IMR-90 (cell line): Measurements from ENCODE around the gene GNB5. TPM values are rescaled to one million over a fixed set of nuclear protein-coding genes. Genes with fewer than 3 reads are reported as not detected.

Experiments
- ATAC-seq: fragments of 200-7000 bp; cut with Tn5 transposase; 2 replicates; pipeline ENCODE4 v1.9.1; 2020; ENCODE audit warnings: low read depth, mild to moderate bottlenecking, moderate library complexity
- BruUV-seq: library from RNA; stranded (reverse); fragments of 400-500 nt; replicated peaks from 2 replicates; lab custom pipeline; 2021; lab: Mats Ljungman, UMichigan
- CTCF ChIA-PET: fragments of 300-600 bp; formaldehyde crosslinking; extraction: SDS; loops from one replicate; lab custom pipeline; 2021; ENCODE audit warnings: antibody characterized with exemption; lab: Yijun Ruan, JAX
- POLR2A ChIA-PET: fragments of 300-600 bp; sonication (Branson Sonifier 250); formaldehyde crosslinking; loops from one replicate; lab custom pipeline; 2022; ENCODE audit warnings: antibody characterized with exemption; ENCODE audit not compliant: unreplicated experiment; lab: Charles Lee
- DNase-seq: peaks from one replicate; pipeline ENCODE4 v3.0.0; 2013
- H2AFZ ChIP-seq: replicated peaks from 2 replicates; pipeline ENCODE3; 2013; ENCODE audit warnings: low read length, mild to moderate bottlenecking; ENCODE audit not compliant: poor library complexity
- H2AK5ac ChIP-seq: 2 replicates; pipeline ENCODE4 v1.6.1; 2013; ENCODE audit warnings: low read depth, low read length, inconsistent platforms
- H2AK9ac ChIP-seq: replicated peaks from 2 replicates; pipeline ENCODE3; 2013; ENCODE audit warnings: mild to moderate bottlenecking, low read depth, low read length, moderate library complexity; ENCODE audit not compliant: poor library complexity
- H2BK120ac ChIP-seq: 2 replicates; pipeline ENCODE4 v1.6.1; 2013; ENCODE audit warnings: low read depth, low read length, inconsistent platforms
- H2BK15ac ChIP-seq: 3 replicates; pipeline ENCODE4 v1.6.1; 2013; ENCODE audit warnings: low read depth, low read length, inconsistent platforms
- H2BK20ac ChIP-seq: 2 replicates; pipeline ENCODE4 v1.6.1; 2013; ENCODE audit warnings: low read depth, mild to moderate bottlenecking, inconsistent platforms, low read length, moderate library complexity
- H2BK5ac ChIP-seq: 2 replicates; pipeline ENCODE4 v1.6.1; 2013; ENCODE audit warnings: mild to moderate bottlenecking, low read depth, low read length, inconsistent platforms; ENCODE audit not compliant: poor library complexity, severe bottlenecking
- H3K14ac ChIP-seq: replicated peaks from 2 replicates; pipeline ENCODE4 v1.6.1; 2013; ENCODE audit warnings: low read depth, low read length, inconsistent platforms
- H3K18ac ChIP-seq: 2 replicates; pipeline ENCODE4 v1.6.1; 2013; ENCODE audit warnings: low read depth, low read length, control low read depth
- H3K23ac ChIP-seq: 2 replicates; pipeline ENCODE4 v1.6.1; 2013; ENCODE audit warnings: low read depth, low read length, inconsistent platforms
- H3K27ac ChIP-seq: 2 replicates; pipeline ENCODE4 v1.5.1; 2013; ENCODE audit warnings: mild to moderate bottlenecking, control low read depth, low read length; ENCODE audit not compliant: insufficient read depth
- H3K27me3 ChIP-seq: 2 replicates; pipeline ENCODE4 v1.6.1; 2013; ENCODE audit warnings: low read length; ENCODE audit not compliant: control insufficient read depth, insufficient read depth
- H3K36me3 ChIP-seq: 2 replicates; pipeline ENCODE4 v1.6.1; 2013; ENCODE audit warnings: low read length, mixed read lengths; ENCODE audit not compliant: control insufficient read depth, insufficient read depth
- H3K4ac ChIP-seq: 2 replicates; pipeline ENCODE4 v1.6.1; 2013; ENCODE audit warnings: low read depth, low read length, inconsistent platforms
- H3K4me1 ChIP-seq: 2 replicates; pipeline ENCODE4 v1.6.1; 2013; ENCODE audit warnings: low read length, mixed read lengths; ENCODE audit not compliant: control insufficient read depth, insufficient read depth
- H3K4me2 ChIP-seq: 2 replicates; pipeline ENCODE4 v1.6.1; 2013; ENCODE audit warnings: low read depth, mild to moderate bottlenecking, control low read depth, low read length, moderate library complexity
- H3K4me3 ChIP-seq: 2 replicates; pipeline ENCODE4 v1.5.1; 2013; ENCODE audit warnings: low read depth, mild to moderate bottlenecking, control low read depth, low read length, moderate library complexity; ENCODE audit not compliant: insufficient read depth
- H3K56ac ChIP-seq: 2 replicates; pipeline ENCODE4 v1.6.1; 2013; ENCODE audit warnings: low read length, inconsistent platforms; ENCODE audit not compliant: insufficient read depth; ENCODE audit errors: extremely low read depth
- H3K79me1 ChIP-seq, 2 experiments: 2 replicates each; pipeline ENCODE4 v1.6.1; 2013; ENCODE audit warnings: low read length in 2 of 2, inconsistent platforms in 1 of 2, low read depth in 1 of 2
- H3K9ac ChIP-seq: 2 replicates; pipeline ENCODE4 v1.6.1; 2013; ENCODE audit warnings: low read depth, low read length, control low read depth
- H3K9me1 ChIP-seq: 2 replicates; pipeline ENCODE4 v1.6.1; 2013; ENCODE audit warnings: low read length, inconsistent platforms; ENCODE audit not compliant: insufficient read depth
- H3K9me3 ChIP-seq: 2 replicates; pipeline ENCODE4 v1.6.1; 2013; ENCODE audit warnings: low read length; ENCODE audit not compliant: control insufficient read depth, insufficient read depth
- H4K20me1 ChIP-seq: 2 replicates; pipeline ENCODE4 v1.6.1; 2013; ENCODE audit warnings: low read length, inconsistent platforms; ENCODE audit not compliant: insufficient read depth
- H4K5ac ChIP-seq: 2 replicates; pipeline ENCODE4 v1.6.1; 2013; ENCODE audit warnings: mild to moderate bottlenecking, low read depth, low read length, control low read depth
- H4K8ac ChIP-seq, 2 experiments: 2 replicates each; pipeline ENCODE4 v1.6.1; 2013; ENCODE audit warnings: low read depth in 2 of 2, low read length in 2 of 2, control low read depth in 1 of 2, inconsistent platforms in 1 of 2
- H4K91ac ChIP-seq: 2 replicates; pipeline ENCODE4 v1.6.1; 2013; ENCODE audit warnings: low read depth, low read length, inconsistent platforms; ENCODE audit not compliant: insufficient read depth
- BHLHE40 ChIP-seq: fragments of 150-350 bp; IDR thresholded peaks from 2 replicates; pipeline ENCODE4 v1.6.1; 2016; ENCODE audit warnings: mild to moderate bottlenecking, low read depth, low read length
- CEBPB ChIP-seq: IDR thresholded peaks from 2 replicates; pipeline ENCODE4 v1.6.1; 2012; ENCODE audit warnings: low read depth, low read length, improper control_type of control experiment
- CHD1 ChIP-seq: IDR thresholded peaks from 2 replicates; pipeline ENCODE4 v1.6.1; 2012; ENCODE audit warnings: low read depth, low read length, improper control_type of control experiment
- FOS ChIP-seq: fragments of 150-350 bp; IDR thresholded peaks from 2 replicates; pipeline ENCODE4 v1.6.1; 2016; ENCODE audit warnings: low read depth, low read length
- MAFK ChIP-seq: IDR thresholded peaks from 2 replicates; pipeline ENCODE4 v1.6.1; 2012; ENCODE audit warnings: low read depth, low read length, improper control_type of control experiment
- MAZ ChIP-seq: IDR thresholded peaks from 2 replicates; pipeline ENCODE4 v1.6.1; 2012; ENCODE audit warnings: low read depth, mild to moderate bottlenecking, low read length, improper control_type of control experiment, moderate library complexity, borderline replicate concordance
- MXI1 ChIP-seq: IDR thresholded peaks from 2 replicates; pipeline ENCODE4 v1.6.1; 2012; ENCODE audit warnings: low read depth, mild to moderate bottlenecking, low read length, moderate library complexity, borderline replicate concordance
- POLR2A ChIP-seq: IDR thresholded peaks from 2 replicates; pipeline ENCODE4 v1.6.1; 2012; ENCODE audit warnings: mild to moderate bottlenecking, low read depth, low read length
- RAD21 ChIP-seq: IDR thresholded peaks from 2 replicates; pipeline ENCODE4 v1.6.1; 2012; ENCODE audit warnings: low read length, improper control_type of control experiment
- RCOR1 ChIP-seq: IDR thresholded peaks from 2 replicates; pipeline ENCODE4 v1.6.1; 2012; ENCODE audit warnings: mild to moderate bottlenecking, low read length, improper control_type of control experiment; ENCODE audit not compliant: insufficient replicate concordance
- RFX5 ChIP-seq: IDR thresholded peaks from 2 replicates; pipeline ENCODE4 v1.8.0; 2012; ENCODE audit warnings: low read depth, mild to moderate bottlenecking, low read length, moderate library complexity
- SMC3 ChIP-seq: fragments of 150-350 bp; IDR thresholded peaks from 2 replicates; pipeline ENCODE4 v1.6.1; 2016; ENCODE audit warnings: low read depth, mild to moderate bottlenecking, antibody characterized with exemption, low read length, moderate library complexity
- WGBS, 2 experiments: methylation state at CpG; one replicate each; pipeline versions ENCODE4 v1.1.5 to v1.1.7; 2013; ENCODE audit warnings: missing lambda C conversion rate in 2 of 2; ENCODE audit not compliant: insufficient read length in 1 of 2; ENCODE audit errors: extremely low coverage in 2 of 2; 5-methylcytosine and 5-hydroxymethylcytosine counted together
- dilution Hi-C: fragments of 300-500 bp; cut with HindIII; formaldehyde crosslinking; loops from one replicate; pipeline ENCODE4 v1.14.3; 2018; ENCODE audit warnings: low sequenced_read_pairs; ENCODE audit not compliant: unreplicated experiment
- in situ Hi-C: fragments of 300-500 bp; cut with MboI; formaldehyde crosslinking; loops from 3 replicates; pipeline ENCODE4 v1.14.3; 2019; ENCODE audit warnings: low sequenced_read_pairs, inconsistent platforms, mixed read lengths
- intact Hi-C: fragments of 100-400 bp; cut with micrococcal nuclease; formaldehyde crosslinking; loops from 2 replicates; pipeline ENCODE4 v1.10.0; 2022
- polyA plus RNA-seq, 3 experiments: library from polyadenylated mRNA; depleted of rRNA; stranded (reverse); fragments of >200 nt; gene quantifications; 2 replicates each; pipeline ENCODE4 v1.2.3, GENCODE V29; 2012; ENCODE audit warnings: low replicate concordance in 1 of 3
- total RNA-seq: library from RNA; depleted of rRNA; stranded (reverse); fragments of >200 nt; gene quantifications from 2 replicates; pipeline ENCODE4 v1.2.3, GENCODE V29; 2012
- TF ChIP-seq, protein P1 (sequence below): fragments of 150-350 bp; IDR thresholded peaks from 2 replicates; pipeline ENCODE4 v1.6.1; 2017; ENCODE audit warnings: mild to moderate bottlenecking, antibody characterized with exemption, low read length, low read depth
- TF ChIP-seq, protein P2 (sequence below): conservative IDR thresholded peaks from 2 replicates; pipeline ENCODE4 v1.5.1; 2012; ENCODE audit warnings: mild to moderate bottlenecking, low read depth, low read length, improper control_type of control experiment

The GNB5 gene
- total and polyA plus RNA-seq, 2 of the 4 experiments (the other 2 are of a cell fraction): 27.7 to 33.2 TPM

DNA sequence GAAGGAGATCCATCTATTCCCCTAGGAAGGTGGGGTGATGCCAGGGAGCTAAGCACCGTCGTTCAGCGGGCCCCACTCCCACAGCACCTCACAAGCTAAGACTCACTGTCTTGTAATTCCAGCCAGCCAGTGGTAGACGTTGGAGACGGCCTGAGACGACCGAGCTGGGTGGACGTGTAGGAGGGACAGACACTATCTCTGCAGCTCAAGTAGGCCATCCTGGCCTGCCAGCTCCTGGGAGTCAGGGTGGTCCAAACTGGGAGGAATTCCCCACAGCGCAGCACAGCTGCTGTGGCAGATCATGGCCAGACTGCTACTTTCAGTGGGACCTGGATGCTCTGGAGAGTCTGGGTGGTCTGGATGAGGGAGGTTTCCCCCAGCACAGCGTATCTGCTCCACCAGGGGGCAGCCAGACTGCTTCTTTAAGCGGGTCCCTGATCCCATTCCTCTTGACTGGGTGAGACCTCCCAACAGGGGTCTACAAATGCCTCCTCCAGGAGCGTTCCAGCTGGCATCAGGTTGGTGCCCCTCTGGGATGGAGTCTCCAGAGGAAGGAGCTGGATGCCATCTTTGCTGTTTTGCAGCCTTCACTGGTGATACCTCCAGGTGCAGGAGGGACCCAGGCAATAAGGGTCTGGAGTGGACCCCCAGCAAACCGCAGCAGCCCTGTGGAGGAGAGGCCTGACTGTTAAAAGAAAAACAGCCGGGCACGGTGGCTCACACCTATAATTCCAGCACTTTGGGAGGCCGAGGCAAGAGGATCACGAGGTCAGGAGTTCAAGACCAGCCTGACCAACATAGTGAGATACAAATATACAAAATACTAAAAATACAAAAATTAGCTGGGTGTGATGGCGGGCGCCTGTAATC is 27.6 kb downstream of the GNB5 start:
- Histone ChIP-seq H3K14ac (peak overlapping the region; percentile 5), H3K23ac (peak overlapping the region; percentile 34; the same call in 1 of the 2 replicates), H3K4me1 (peaks cover 16% of the 10 kb centered on the region), H4K20me1 (no peaks in the 10 kb centered on the region; the same call in 1 of the 2 replicates), H4K5ac (peak overlapping the region; percentile 24), H4K8ac (peak overlapping the region; percentile 56 to 83; a peak in 3 of 4 replicates), H2BK20ac (peak overlapping the region; percentile 63), H3K56ac (peak overlapping the region; percentile 18; the same call in 1 of the 2 replicates), H2BK5ac (peak overlapping the region; percentile 84), H3K27me3 (no peaks in the 10 kb centered on the region), H2BK120ac (peak overlapping the region; percentile 86), H3K79me1 (peaks cover 18 to 51% of the 10 kb centered on the region in 2 experiments; a peak in 3 of 4 replicates), H3K4ac (peak overlapping the region; percentile 78), H2AFZ (peak overlapping the region; percentile 63), H3K36me3 (peaks cover 5% of the 10 kb centered on the region; the same call in 1 of the 2 replicates), H2AK5ac (peak overlapping the region; percentile 88), H3K9me1 (peaks cover 24% of the 10 kb centered on the region), H3K4me3 (no peak overlapping the region), H3K4me2 (no peak overlapping the region), H2AK9ac (peak overlapping the region; percentile 86), H3K9me3 (peaks cover 2% of the 10 kb centered on the region; the same call in 1 of the 2 replicates), H3K9ac (no peak overlapping the region), H4K91ac (peak overlapping the region; percentile 90), H3K27ac (peak overlapping the region; percentile 91), H3K18ac (peak overlapping the region; percentile 31), H2BK15ac (peak overlapping the region; percentile 89; the same call in 2 of the 3 replicates)
- ChIA-PET POLR2A (no interaction called here), CTCF (interaction anchor here (0.5 to 1.4 kb wide), 3 partner anchors 24 to 86 kb away, joined by 3 to 4 read pairs (median 3); no protein-coding TSS in a partner anchor)
- intact Hi-C loops (loop anchor here (2.0 kb wide), 1 partner anchor 17 kb away; no protein-coding TSS in a partner anchor), in situ Hi-C loops (no loop called here), dilution Hi-C loops (no loop called here)
- ATAC-seq: no peak
- TF ChIP-seq, protein P1, sequence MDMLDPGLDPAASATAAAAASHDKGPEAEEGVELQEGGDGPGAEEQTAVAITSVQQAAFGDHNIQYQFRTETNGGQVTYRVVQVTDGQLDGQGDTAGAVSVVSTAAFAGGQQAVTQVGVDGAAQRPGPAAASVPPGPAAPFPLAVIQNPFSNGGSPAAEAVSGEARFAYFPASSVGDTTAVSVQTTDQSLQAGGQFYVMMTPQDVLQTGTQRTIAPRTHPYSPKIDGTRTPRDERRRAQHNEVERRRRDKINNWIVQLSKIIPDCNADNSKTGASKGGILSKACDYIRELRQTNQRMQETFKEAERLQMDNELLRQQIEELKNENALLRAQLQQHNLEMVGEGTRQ: no peak
- TF ChIP-seq FOS (no peak), BHLHE40 (no peak), MAZ (no peak), MAFK (no peak), POLR2A (no peak), RFX5 (no peak), RAD21 (no peak), RCOR1 (no peak), SMC3 (no peak), CHD1 (no peak), MXI1 (no peak), CEBPB (no peak)
- TF ChIP-seq, protein P2, sequence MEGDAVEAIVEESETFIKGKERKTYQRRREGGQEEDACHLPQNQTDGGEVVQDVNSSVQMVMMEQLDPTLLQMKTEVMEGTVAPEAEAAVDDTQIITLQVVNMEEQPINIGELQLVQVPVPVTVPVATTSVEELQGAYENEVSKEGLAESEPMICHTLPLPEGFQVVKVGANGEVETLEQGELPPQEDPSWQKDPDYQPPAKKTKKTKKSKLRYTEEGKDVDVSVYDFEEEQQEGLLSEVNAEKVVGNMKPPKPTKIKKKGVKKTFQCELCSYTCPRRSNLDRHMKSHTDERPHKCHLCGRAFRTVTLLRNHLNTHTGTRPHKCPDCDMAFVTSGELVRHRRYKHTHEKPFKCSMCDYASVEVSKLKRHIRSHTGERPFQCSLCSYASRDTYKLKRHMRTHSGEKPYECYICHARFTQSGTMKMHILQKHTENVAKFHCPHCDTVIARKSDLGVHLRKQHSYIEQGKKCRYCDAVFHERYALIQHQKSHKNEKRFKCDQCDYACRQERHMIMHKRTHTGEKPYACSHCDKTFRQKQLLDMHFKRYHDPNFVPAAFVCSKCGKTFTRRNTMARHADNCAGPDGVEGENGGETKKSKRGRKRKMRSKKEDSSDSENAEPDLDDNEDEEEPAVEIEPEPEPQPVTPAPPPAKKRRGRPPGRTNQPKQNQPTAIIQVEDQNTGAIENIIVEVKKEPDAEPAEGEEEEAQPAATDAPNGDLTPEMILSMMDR: no peak
- DNase-seq: no peak
- BruUV-seq: no TSS peak
- WGBS, 2 experiments: 87% methylated on average over 3 of the region's 19 CpGs; no CpG with 5 or more reads in 1 of the 2 experiments
